PC-9 (cell line): ENCODE measurements around the gene ACTA1. TPM values are rescaled to one million over a fixed set of nuclear protein-coding genes. Genes with fewer than 3 reads are reported as not detected.

ENCODE experiments used
- BruUV-seq: library from RNA; stranded (reverse); fragments of 400-500 nt; replicated peaks from 2 replicates; lab custom pipeline; 2021; lab: Mats Ljungman, UMichigan
- CTCF ChIA-PET: fragments of 300-600 bp; sonication (Branson Sonifier 250); formaldehyde crosslinking; loops from one replicate; lab custom pipeline; 2022; ENCODE audit warnings: antibody characterized with exemption; lab: Charles Lee
- POLR2A ChIA-PET: fragments of 300-600 bp; sonication (Branson Sonifier 250); formaldehyde crosslinking; loops from one replicate; lab custom pipeline; 2022; ENCODE audit warnings: antibody characterized with exemption; ENCODE audit not compliant: unreplicated experiment; lab: Charles Lee
- DNase-seq, 2 experiments: peaks; one replicate each; pipeline versions ENCODE4 v3.0.0 to v3.0.0-alpha.2; 2015 to 2022; ENCODE audit warnings: mixed read lengths in 1 of 2
- H2AFZ ChIP-seq: fragments of 200-600 bp; sonication (generic); 2 replicates; pipeline ENCODE4 v1.8.1; 2017; ENCODE audit warnings: antibody characterized with exemption
- H3F3A ChIP-seq: fragments of 200-600 bp; sonication (generic); 2 replicates; pipeline ENCODE4 v1.8.1; 2017; ENCODE audit warnings: antibody characterized with exemption, mild to moderate bottlenecking, low read depth; ENCODE audit not compliant: insufficient read depth
- H3K27ac ChIP-seq: fragments of 200-600 bp; sonication (generic); 2 replicates; pipeline ENCODE4 v1.6.1; 2016; ENCODE audit warnings: mixed run types
- H3K27me3 ChIP-seq: fragments of 200-600 bp; sonication (generic); 2 replicates; pipeline ENCODE4 v1.6.1; 2016; ENCODE audit warnings: low read depth, mixed run types; ENCODE audit not compliant: insufficient read depth
- H3K36me3 ChIP-seq: fragments of 200-600 bp; sonication (generic); 2 replicates; pipeline ENCODE4 v1.6.1; 2016; ENCODE audit warnings: low read depth, mixed run types
- H3K4me1 ChIP-seq: fragments of 200-600 bp; sonication (generic); replicated peaks from 2 replicates; pipeline ENCODE4 v1.6.1; 2016; ENCODE audit warnings: mixed run types; ENCODE audit not compliant: insufficient read depth
- H3K4me2 ChIP-seq: fragments of 200-600 bp; sonication (generic); 2 replicates; pipeline ENCODE4 v1.6.1; 2017; ENCODE audit warnings: mixed run types
- H3K4me3 ChIP-seq: fragments of 200-600 bp; sonication (generic); 2 replicates; pipeline ENCODE4 v1.6.1; 2016; ENCODE audit warnings: mixed run types
- H3K79me2 ChIP-seq: fragments of 200-600 bp; sonication (generic); 2 replicates; pipeline ENCODE4 v1.6.1; 2017; ENCODE audit warnings: low read depth, mixed run types
- H3K9me2 ChIP-seq: fragments of 200-600 bp; sonication (generic); 2 replicates; pipeline ENCODE4 v1.8.1; 2017; ENCODE audit warnings: mild to moderate bottlenecking; ENCODE audit not compliant: insufficient read depth
- H3K9me3 ChIP-seq: fragments of 200-600 bp; sonication (generic); 2 replicates; pipeline ENCODE4 v1.8.1; 2016; ENCODE audit warnings: low read depth; ENCODE audit not compliant: insufficient read depth
- H4K20me1 ChIP-seq: fragments of 200-600 bp; sonication (generic); 2 replicates; pipeline ENCODE4 v1.8.1; 2017; ENCODE audit not compliant: insufficient read depth
- CTCF ChIP-seq: fragments of 200-600 bp; sonication (generic); conservative IDR thresholded peaks from 2 replicates; pipeline ENCODE4 v1.6.1; 2017; ENCODE audit warnings: mixed run types, antibody characterized with exemption, mild to moderate bottlenecking, moderate library complexity
- EZH2 ChIP-seq: fragments of 200-600 bp; sonication (generic); IDR thresholded peaks from 2 replicates; pipeline ENCODE4 v1.8.0; 2017; ENCODE audit warnings: antibody characterized with exemption, low read depth
- intact Hi-C: fragments of 100-400 bp; cut with micrococcal nuclease; formaldehyde crosslinking; loops from one replicate; pipeline ENCODE4 v1.10.0; 2022; ENCODE audit not compliant: unreplicated experiment
- total RNA-seq: library from RNA; stranded (reverse); gene quantifications from 2 replicates; pipeline ENCODE4 v1.2.3, GENCODE V29; 2021

ACTA1 gene
- total RNA-seq, 1 experiment from 2014 or later, result not detected

DNA sequence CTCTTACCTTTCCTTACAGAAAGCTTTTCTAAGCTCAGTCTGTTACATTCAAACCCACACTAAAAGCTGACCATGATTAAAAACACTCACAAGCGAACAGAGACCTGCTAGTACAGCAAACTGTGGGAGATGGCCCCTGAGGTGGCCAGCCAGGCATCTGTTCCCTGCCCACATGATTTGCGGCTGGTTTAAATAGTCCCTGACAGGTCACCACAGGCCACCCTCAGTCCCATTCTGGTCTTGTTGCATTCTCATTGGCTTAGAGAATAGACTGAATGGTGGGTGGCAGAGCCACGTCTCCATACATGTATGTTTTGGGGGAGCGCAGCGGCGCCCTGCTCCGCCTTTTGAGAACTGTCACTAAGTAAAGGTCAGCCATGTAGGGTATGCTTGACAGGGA, 2.3 kb upstream of the ACTA1 start:
- Histone ChIP-seq H3K9me3 (no peaks in the 10 kb centered on the region), H3K4me3 (no peak overlapping the region), H3F3A (no peaks in the 10 kb centered on the region), H2AFZ (no peak overlapping the region), H3K4me2 (no peak overlapping the region), H3K9me2 (no peaks in the 10 kb centered on the region), H3K36me3 (no peaks in the 10 kb centered on the region), H3K27ac (no peak overlapping the region), H3K27me3 (no peaks in the 10 kb centered on the region), H4K20me1 (no peaks in the 10 kb centered on the region), H3K4me1 (no peaks in the 10 kb centered on the region), H3K79me2 (no peaks in the 10 kb centered on the region)
- TF ChIP-seq CTCF (no peak), EZH2 (no peak)
- BruUV-seq, result no TSS peak
- POLR2A ChIA-PET, result interaction anchor here (0.6 kb wide), 1 partner anchor 183 kb away, joined by 7 read pairs; no protein-coding TSS in a partner anchor
- intact Hi-C loops, result no loop called here
- DNase-seq, result no peak
- CTCF ChIA-PET, result no interaction called here

- intact Hi-C loops, result no loop called here
- H3K9me3 ChIP-seq, result no peaks in the 10 kb centered on the region
- CTCF ChIA-PET, result no interaction called here
- no TSS peak for BruUV-seq
- H3K4me2 ChIP-seq, result no peak overlapping the region
- H3K9me2 ChIP-seq, result no peaks in the 10 kb centered on the region
- no peaks in the 10 kb centered on the region for H4K20me1 ChIP-seq
- no peak for DNase-seq
- H3K27me3 ChIP-seq, result no peaks in the 10 kb centered on the region
- no peaks in the 10 kb centered on the region for H3K36me3 ChIP-seq
- no peak overlapping the region for H2AFZ ChIP-seq
- no peaks in the 10 kb centered on the region for H3F3A ChIP-seq
- no peaks in the 10 kb centered on the region for H3K4me1 ChIP-seq
- H3K27ac ChIP-seq, result no peak overlapping the region
- TF ChIP-seq EZH2 (no peak), CTCF (no peak)
- POLR2A ChIA-PET, result no interaction called here
- H3K79me2 ChIP-seq, result no peaks in the 10 kb centered on the region
- H3K4me3 ChIP-seq, result no peak overlapping the region
Measured at GRCh38 chr1:229434641-229435051, 752 bp upstream of the ACTA1 start.

GRCh38 chr1:229433364-229434004, 410 bp downstream of the ACTA1 start:
- no peaks in the 10 kb centered on the region for H3K79me2 ChIP-seq
- no peaks in the 10 kb centered on the region for H3K9me3 ChIP-seq
- H3K27me3 ChIP-seq, result no peaks in the 10 kb centered on the region
- H3K4me3 ChIP-seq, result no peak overlapping the region
- no peaks in the 10 kb centered on the region for H4K20me1 ChIP-seq
- no peak for DNase-seq
- no peaks in the 10 kb centered on the region for H3F3A ChIP-seq
- no peak overlapping the region for H3K4me2 ChIP-seq
- no peak overlapping the region for H3K27ac ChIP-seq
- H3K4me1 ChIP-seq, result no peaks in the 10 kb centered on the region
- H2AFZ ChIP-seq, result no peak overlapping the region
- H3K36me3 ChIP-seq, result no peaks in the 10 kb centered on the region
- intact Hi-C loops, result no loop called here
- ChIA-PET POLR2A (no interaction called here), CTCF (no interaction called here)
- no TSS peak for BruUV-seq
- H3K9me2 ChIP-seq, result no peaks in the 10 kb centered on the region
- TF ChIP-seq CTCF (no peak), EZH2 (no peak)
